Parathyroid adenoma (tissue), 2 donors: ENCODE measurements around the gene FCGBP.
A peak's percentile ranks its signal among the peaks of the same experiment; 100 is the strongest.

ENCODE experiments used
- H2AFZ ChIP-seq: fragments of 300-600 bp; sonication (generic); one replicate; pipeline ENCODE4 v1.7.0; 2017; ENCODE audit warnings: antibody characterized with exemption, mild to moderate bottlenecking
- H3K27ac ChIP-seq: fragments of 300-600 bp; sonication (generic); one replicate; pipeline ENCODE4 v1.7.0; 2017
- H3K27me3 ChIP-seq: fragments of 300-600 bp; sonication (generic); one replicate; pipeline ENCODE4 v1.7.0; 2017; ENCODE audit warnings: low read length; ENCODE audit not compliant: control insufficient read depth, insufficient read depth
- H3K36me3 ChIP-seq: fragments of 300-600 bp; sonication (generic); one replicate; pipeline ENCODE4 v1.7.0; 2017; ENCODE audit warnings: low read length; ENCODE audit not compliant: control insufficient read depth, insufficient read depth
- H3K4me1 ChIP-seq: fragments of 300-600 bp; sonication (generic); one replicate; pipeline ENCODE4 v1.7.0; 2017; ENCODE audit warnings: control low read depth
- H3K4me2 ChIP-seq: fragments of 300-600 bp; sonication (generic); one replicate; pipeline ENCODE4 v1.7.0; 2017; ENCODE audit warnings: low read length
- H3K4me3 ChIP-seq: fragments of 300-600 bp; sonication (generic); one replicate; pipeline ENCODE4 v1.7.0; 2017; ENCODE audit warnings: low read depth, low read length
- H3K79me2 ChIP-seq: fragments of 300-600 bp; sonication (generic); one replicate; pipeline ENCODE4 v1.7.0; 2017; ENCODE audit warnings: control low read depth
- H3K9ac ChIP-seq: fragments of 300-600 bp; sonication (generic); one replicate; pipeline ENCODE4 v1.7.0; 2017; ENCODE audit warnings: mild to moderate bottlenecking
- H3K9me3 ChIP-seq: fragments of 300-600 bp; sonication (generic); one replicate; pipeline ENCODE4 v1.7.0; 2017; ENCODE audit warnings: low read length; ENCODE audit not compliant: control insufficient read depth
- CTCF ChIP-seq: fragments of 300-600 bp; sonication (generic); IDR thresholded peaks from one replicate; pipeline ENCODE4 v1.7.0; 2017; ENCODE audit warnings: antibody characterized with exemption, mild to moderate bottlenecking
- donor health status: primary hyperparathyroidism.

The FCGBP gene

DNA sequence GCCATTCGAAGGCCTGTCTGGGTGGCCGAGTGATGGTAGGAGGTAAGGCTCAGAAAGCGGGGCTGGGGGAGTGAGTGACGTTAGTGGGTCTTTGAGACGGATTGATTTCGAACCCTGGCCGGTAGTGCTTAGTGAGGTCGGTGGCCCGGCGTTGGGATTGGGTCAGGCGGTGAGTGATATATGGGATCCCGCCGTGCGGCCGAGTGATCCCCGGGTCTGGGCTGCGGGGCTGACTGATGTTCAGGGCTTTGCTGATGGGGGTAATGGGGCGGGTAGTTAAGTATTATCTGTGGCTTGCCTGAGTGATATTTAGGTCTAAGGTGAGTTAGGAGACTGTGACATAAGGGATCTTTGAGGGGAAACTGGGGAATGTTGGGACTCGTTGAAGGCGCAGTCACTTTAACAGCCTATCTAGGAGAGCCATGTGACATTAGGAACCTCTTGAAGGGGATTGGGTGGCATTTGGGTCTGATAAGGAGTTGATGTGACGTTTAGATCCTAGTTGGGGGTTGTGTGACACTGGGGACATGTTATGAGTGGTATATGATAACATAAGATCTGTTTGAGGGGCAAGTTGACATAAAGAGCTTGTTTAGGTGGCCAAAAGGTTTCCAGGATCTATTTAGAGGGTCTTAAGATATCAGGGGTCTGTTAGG, 37.1 kb upstream of the FCGBP start:
- H3K9ac ChIP-seq: peak overlapping the region; percentile 75
- peak overlapping the region; percentile 85 for H2AFZ ChIP-seq
- no peaks in the 10 kb centered on the region for H3K9me3 ChIP-seq
- H3K79me2 ChIP-seq: peaks cover 14% of the 10 kb centered on the region
- no peaks in the 10 kb centered on the region for H3K36me3 ChIP-seq
- peak overlapping the region; percentile 77 for H3K27ac ChIP-seq
- peak overlapping the region; percentile 70 for H3K4me2 ChIP-seq
- peak overlapping the region; percentile 97 for H3K4me3 ChIP-seq
- H3K27me3 ChIP-seq: no peaks in the 10 kb centered on the region
- no peak for TF ChIP-seq CTCF
- H3K4me1 ChIP-seq: peaks cover 7% of the 10 kb centered on the region

DNA sequence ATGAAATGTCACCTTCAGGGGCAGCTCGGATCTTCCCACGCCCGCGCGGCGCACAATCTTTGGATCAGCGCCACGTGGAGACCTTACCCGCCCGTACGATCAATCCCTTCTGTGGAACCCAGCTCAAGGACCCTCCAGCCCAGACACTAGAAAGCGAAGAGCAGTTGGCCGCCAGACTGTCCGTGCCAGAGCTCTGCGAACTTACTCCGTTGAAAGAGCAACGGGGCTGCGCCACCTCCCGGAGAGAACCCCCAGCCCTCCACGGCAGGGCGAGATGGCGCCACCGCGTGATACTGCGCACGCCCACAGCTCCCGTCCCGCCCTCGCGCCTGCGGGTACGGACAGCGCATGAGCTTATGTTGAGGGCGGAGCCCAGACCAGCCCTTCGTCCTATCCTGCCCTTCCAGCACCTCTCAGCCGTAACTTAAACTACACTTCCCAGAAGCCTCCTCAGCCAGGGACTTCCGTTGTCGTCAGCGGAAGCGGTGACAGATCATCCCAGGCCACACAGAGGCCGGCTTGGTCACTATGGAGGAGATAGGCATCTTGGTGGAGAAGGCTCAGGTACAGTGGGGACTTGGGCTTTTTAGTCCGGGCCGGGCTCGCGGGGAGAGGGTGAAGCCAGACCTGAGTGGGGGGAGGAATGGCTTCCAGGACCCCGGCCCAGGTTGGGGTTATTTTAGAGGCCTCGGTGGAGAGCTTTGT, 36.4 kb upstream of the FCGBP start, which contains the start of gene PSMC4:
PSMC4 (plus strand) TSS at position 491 of the 705 bp plus-strand sequence; CDS start at position 529, 38 bp downstream.
- no peaks in the 10 kb centered on the region for H3K9me3 ChIP-seq
- peak; percentile 77 for TF ChIP-seq CTCF
- H3K4me3 ChIP-seq: peak within 1 kb of the TSS; percentile 97
- no peaks in the 10 kb centered on the region for H3K36me3 ChIP-seq
- H3K4me1 ChIP-seq: peaks cover 7% of the 10 kb centered on the region
- H2AFZ ChIP-seq: peak within 1 kb of the TSS; percentile 85
- H3K27me3 ChIP-seq: no peaks in the 10 kb centered on the region
- H3K4me2 ChIP-seq: peak within 1 kb of the TSS; percentile 70
- H3K27ac ChIP-seq: peak within 1 kb of the TSS; percentile 77
- peaks cover 14% of the 10 kb centered on the region for H3K79me2 ChIP-seq
- H3K9ac ChIP-seq: peak within 1 kb of the TSS; percentile 75

DNA sequence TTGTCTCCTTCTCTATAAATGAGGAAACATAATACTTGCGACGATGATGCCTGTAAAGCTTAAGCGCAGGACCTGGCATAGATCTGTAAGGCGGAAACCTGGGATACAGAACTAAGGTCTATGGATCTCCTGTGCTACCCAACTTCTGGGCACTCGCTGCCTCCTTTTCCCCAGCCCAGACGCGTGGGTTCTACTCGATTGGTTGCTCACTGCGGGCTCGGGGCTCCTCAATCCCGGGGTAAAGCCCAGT, 35.9 kb upstream of the FCGBP start:
- peak overlapping the region; percentile 85 for H2AFZ ChIP-seq
- peaks cover 14% of the 10 kb centered on the region for H3K79me2 ChIP-seq
- H3K4me1 ChIP-seq: peaks cover 7% of the 10 kb centered on the region
- peak overlapping the region; percentile 70 for H3K4me2 ChIP-seq
- H3K27ac ChIP-seq: peak overlapping the region; percentile 77
- no peak for TF ChIP-seq CTCF
- H3K36me3 ChIP-seq: no peaks in the 10 kb centered on the region
- no peaks in the 10 kb centered on the region for H3K9me3 ChIP-seq
- H3K9ac ChIP-seq: peak overlapping the region; percentile 5
- no peaks in the 10 kb centered on the region for H3K27me3 ChIP-seq
- peak overlapping the region; percentile 97 for H3K4me3 ChIP-seq

DNA sequence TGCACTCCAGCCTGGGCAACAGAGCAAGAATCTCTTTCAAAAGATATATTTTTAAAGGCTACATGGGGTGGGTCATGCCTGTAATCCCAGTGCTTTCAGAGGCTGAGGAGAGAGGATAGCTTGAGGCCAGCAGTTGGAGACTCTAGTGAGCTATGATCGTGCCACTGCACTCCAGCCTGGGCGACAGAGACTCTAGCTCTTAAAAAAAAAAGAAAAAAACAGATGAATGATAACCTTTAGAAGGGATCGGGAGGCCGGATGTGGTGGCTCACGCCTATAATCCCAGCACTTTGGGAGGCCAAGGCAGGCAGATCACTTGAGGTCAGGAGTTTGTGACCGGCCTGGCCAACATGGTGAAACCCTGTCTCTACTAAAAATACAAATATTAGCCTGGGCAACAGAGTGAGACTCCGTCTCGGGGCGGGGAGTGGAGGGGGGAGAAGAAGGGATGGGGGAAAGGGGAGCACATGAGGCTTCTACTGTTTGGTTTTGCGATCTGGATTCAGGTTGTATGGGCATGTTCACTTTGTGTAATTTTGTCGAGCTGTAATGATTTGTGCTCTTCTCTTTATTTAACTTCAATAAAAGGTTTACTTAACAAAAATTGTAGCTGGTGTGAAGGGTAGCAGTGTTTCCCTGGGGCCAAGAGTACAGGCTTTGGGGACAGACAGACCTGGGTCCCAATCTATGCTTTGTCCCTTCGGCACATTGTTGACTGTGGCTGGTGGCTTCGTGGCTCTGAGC, 35.4 kb upstream of the FCGBP start:
- Histone ChIP-seq H3K9ac (peak overlapping the region; percentile 5), H3K27ac (peak overlapping the region; percentile 77), H3K27me3 (no peaks in the 10 kb centered on the region), H3K79me2 (peaks cover 14% of the 10 kb centered on the region), H3K4me2 (peak overlapping the region; percentile 70), H3K4me3 (peak overlapping the region; percentile 97), H2AFZ (peak overlapping the region; percentile 85), H3K36me3 (no peaks in the 10 kb centered on the region), H3K9me3 (no peaks in the 10 kb centered on the region), H3K4me1 (peaks cover 7% of the 10 kb centered on the region)
- TF ChIP-seq CTCF: no peak
